ENCODE data around the gene TARS1.

DNA sequence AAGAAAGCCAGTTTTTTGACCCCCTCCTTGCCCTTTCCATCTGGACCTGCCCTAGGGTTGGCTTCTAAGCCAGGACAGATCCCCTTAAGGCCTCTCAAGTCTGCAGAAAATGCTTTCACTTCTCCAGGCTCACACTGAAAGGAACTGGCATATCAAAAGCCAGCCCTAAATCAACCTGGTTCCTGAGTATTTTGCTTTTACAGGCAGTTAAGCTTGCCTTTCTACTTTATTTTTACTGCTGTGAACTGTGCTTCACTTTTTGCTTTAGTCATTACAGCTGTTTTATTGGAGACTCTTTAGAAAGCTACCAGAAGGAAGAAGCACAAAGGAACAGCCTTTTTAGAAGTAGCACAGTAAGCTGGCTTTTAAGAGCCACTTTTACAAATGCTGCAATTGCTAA is 5.0 kb downstream of the TARS1 start:
- TF ChIP-seq, protein P1, sequence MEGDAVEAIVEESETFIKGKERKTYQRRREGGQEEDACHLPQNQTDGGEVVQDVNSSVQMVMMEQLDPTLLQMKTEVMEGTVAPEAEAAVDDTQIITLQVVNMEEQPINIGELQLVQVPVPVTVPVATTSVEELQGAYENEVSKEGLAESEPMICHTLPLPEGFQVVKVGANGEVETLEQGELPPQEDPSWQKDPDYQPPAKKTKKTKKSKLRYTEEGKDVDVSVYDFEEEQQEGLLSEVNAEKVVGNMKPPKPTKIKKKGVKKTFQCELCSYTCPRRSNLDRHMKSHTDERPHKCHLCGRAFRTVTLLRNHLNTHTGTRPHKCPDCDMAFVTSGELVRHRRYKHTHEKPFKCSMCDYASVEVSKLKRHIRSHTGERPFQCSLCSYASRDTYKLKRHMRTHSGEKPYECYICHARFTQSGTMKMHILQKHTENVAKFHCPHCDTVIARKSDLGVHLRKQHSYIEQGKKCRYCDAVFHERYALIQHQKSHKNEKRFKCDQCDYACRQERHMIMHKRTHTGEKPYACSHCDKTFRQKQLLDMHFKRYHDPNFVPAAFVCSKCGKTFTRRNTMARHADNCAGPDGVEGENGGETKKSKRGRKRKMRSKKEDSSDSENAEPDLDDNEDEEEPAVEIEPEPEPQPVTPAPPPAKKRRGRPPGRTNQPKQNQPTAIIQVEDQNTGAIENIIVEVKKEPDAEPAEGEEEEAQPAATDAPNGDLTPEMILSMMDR (conservative IDR thresholded peaks at IDR 0.05), result no peak
- no peak for TF ChIP-seq EZH2 (IDR thresholded peaks at IDR 0.05; ENCODE audit: low read depth)

Measured in PC-9 (cell line).